GM13976 (cell line): Measurements from ENCODE around the gene CARD19.

Experiments
- DNase-seq: peaks from one replicate; pipeline ENCODE4 v3.0.0; 2012; ENCODE audit warnings: low spot score
- in situ Hi-C: fragments of 300-500 bp; cut with MboI; formaldehyde crosslinking; loops from one replicate; pipeline ENCODE4 v1.12.0; 2022; ENCODE audit warnings: low sequenced_read_pairs, mixed read lengths, inconsistent platforms; ENCODE audit not compliant: unreplicated experiment
- TF ChIP-seq, protein P1 (sequence below): IDR thresholded peaks from 2 replicates; pipeline ENCODE4 v1.5.1; 2012; ENCODE audit warnings: borderline replicate concordance, mild to moderate bottlenecking; ENCODE audit not compliant: insufficient read depth; ENCODE audit errors: extremely low read depth, missing control alignments, control extremely low read depth

The CARD19 gene

GRCh38 chr9:93111001-93111370 is 15.0 kb downstream of the CARD19 start:
- DNase-seq: no peak
- in situ Hi-C loops: no loop called here
- TF ChIP-seq, protein P1, sequence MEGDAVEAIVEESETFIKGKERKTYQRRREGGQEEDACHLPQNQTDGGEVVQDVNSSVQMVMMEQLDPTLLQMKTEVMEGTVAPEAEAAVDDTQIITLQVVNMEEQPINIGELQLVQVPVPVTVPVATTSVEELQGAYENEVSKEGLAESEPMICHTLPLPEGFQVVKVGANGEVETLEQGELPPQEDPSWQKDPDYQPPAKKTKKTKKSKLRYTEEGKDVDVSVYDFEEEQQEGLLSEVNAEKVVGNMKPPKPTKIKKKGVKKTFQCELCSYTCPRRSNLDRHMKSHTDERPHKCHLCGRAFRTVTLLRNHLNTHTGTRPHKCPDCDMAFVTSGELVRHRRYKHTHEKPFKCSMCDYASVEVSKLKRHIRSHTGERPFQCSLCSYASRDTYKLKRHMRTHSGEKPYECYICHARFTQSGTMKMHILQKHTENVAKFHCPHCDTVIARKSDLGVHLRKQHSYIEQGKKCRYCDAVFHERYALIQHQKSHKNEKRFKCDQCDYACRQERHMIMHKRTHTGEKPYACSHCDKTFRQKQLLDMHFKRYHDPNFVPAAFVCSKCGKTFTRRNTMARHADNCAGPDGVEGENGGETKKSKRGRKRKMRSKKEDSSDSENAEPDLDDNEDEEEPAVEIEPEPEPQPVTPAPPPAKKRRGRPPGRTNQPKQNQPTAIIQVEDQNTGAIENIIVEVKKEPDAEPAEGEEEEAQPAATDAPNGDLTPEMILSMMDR: no peak

GRCh38 chr9:93111371-93112115 is 15.5 kb downstream of the CARD19 start:
- no peak for DNase-seq
- TF ChIP-seq, protein P1: no peak
- in situ Hi-C loops: no loop called here

DNA sequence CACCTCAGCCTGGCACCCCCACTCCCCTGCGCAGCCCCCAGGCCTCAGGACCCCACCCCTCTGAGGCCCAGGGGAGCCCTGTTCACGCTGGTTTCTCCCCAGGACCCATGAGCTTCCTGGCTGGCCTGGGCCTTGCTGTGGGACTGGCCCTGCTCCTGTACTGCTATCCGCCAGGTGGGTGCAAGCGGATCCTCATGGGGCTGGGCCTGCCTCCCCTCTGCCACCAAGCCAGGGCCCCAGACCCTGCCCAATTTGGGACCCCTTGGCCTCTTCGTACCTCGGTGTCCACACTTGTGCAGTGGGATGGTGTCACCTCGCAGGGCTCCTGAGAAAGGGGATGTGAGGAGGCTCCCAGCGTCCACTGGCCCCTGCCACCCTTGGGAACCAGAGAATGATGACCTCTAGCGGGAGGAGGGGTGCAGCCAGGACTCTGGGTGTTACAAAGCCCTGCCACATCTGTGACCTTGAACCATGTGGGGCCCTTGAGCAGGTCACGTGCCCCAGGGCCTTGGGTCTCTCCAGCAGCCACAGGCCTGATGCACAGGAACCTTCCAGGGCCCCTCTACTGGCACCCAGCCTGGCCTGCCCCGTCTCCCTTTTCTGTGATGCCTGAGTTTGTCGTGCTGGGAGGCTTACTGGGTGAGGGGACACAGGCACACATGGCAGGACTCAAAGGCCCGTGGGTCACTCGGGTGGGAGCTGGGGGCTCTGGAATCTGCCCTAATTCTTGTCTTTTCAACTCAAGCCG is 16.3 kb downstream of the CARD19 start:
- TF ChIP-seq, protein P1: no peak
- DNase-seq: no peak
- in situ Hi-C loops: no loop called here

GRCh38 chr9:93112864-93113389 is 16.9 kb downstream of the CARD19 start:
- DNase-seq: no peak
- in situ Hi-C loops: no loop called here
- TF ChIP-seq, protein P1: no peak

DNA sequence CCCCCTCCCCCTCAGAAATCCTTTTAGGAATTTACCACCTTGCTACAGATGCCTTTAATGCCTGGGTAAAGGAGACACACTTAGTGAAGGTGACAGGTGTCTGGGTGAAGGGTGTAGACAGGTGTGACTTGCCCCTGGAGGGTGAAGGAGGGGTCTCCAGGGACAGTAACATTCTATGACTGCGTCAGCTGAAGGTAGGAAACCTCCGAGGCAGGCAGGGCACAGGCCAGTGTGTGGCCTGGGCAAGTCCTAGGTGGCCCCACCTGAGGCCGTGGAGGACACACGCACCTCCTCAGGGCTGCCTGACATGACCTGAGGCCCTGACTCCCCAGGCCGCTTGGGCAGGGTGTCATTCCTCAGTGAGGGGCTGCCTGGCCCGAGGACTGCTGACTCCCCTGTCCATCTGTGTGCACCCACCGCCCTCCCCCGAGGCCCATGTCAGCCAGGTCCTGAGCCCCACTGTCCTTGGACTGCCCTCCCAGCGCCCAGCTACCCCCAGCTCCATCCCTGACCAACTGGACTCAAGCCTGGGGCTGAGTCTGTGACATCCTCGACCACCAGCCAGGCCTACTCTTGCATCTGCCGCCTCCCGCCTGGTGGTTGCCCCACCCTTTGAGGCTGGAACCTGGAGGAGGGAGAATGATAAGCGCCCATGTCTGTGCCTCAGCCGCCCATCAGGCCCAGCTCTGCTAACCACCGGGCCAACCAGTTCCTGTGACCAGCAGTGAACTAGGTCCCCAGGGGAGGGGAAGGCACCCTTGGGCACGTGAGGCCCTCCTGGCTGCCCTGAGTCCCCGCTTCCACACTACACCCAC is 18.4 kb downstream of the CARD19 start:
- TF ChIP-seq, protein P1: no peak

DNA sequence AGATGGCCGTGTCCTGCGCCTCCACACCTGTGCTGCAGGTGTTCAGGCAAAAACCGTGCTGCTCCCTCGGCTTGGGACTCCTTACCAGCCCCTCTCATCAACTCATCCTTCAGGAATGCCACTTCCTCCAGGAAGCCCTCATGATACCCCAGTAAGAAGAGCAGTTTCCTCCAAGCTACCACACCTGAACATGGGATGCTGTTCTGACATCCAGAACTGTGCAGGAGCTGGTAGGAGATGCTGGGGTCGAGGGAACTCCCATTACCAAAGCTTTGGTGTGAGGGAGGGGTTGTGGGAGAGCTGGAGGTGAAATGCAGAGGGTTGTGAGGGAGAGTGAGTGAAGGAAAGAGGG is 18.9 kb downstream of the CARD19 start:
- TF ChIP-seq, protein P1: no peak
- DNase-seq: no peak
- in situ Hi-C loops: no loop called here

More for the DNA sequence above, 18.4 kb downstream of the CARD19 start:
- in situ Hi-C loops: no loop called here
- DNase-seq: no peak
